Measurements from ENCODE around the gene SNCG.

The SNCG gene

DNA sequence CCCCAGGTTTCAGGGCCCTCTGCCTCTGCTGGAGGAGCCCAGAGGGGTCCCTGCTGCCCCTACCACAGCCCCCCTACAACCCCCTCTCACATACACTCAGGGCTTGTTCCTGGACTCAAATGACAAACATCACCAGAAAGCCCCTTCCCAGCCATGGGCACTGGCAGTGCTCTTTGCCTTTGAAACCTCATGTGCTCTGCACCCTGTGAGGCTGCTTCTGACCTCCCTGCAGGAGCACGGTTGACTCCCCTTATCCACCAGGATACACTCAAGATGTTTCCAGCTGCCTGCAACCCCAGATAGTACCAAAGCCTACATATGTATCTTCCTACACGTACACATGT is 6.4 kb downstream of the SNCG start:
- TF ChIP-seq EP300 (IDR thresholded peaks at IDR 0.05; ENCODE audit: borderline replicate concordance): no peak
- TF ChIP-seq, protein P1, sequence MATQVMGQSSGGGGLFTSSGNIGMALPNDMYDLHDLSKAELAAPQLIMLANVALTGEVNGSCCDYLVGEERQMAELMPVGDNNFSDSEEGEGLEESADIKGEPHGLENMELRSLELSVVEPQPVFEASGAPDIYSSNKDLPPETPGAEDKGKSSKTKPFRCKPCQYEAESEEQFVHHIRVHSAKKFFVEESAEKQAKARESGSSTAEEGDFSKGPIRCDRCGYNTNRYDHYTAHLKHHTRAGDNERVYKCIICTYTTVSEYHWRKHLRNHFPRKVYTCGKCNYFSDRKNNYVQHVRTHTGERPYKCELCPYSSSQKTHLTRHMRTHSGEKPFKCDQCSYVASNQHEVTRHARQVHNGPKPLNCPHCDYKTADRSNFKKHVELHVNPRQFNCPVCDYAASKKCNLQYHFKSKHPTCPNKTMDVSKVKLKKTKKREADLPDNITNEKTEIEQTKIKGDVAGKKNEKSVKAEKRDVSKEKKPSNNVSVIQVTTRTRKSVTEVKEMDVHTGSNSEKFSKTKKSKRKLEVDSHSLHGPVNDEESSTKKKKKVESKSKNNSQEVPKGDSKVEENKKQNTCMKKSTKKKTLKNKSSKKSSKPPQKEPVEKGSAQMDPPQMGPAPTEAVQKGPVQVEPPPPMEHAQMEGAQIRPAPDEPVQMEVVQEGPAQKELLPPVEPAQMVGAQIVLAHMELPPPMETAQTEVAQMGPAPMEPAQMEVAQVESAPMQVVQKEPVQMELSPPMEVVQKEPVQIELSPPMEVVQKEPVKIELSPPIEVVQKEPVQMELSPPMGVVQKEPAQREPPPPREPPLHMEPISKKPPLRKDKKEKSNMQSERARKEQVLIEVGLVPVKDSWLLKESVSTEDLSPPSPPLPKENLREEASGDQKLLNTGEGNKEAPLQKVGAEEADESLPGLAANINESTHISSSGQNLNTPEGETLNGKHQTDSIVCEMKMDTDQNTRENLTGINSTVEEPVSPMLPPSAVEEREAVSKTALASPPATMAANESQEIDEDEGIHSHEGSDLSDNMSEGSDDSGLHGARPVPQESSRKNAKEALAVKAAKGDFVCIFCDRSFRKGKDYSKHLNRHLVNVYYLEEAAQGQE (IDR thresholded peaks at IDR 0.05; ENCODE audit: low read depth): no peak
- no peak for TF ChIP-seq TEAD4 (IDR thresholded peaks at IDR 0.05)
- no peak for TF ChIP-seq EGR1 (IDR thresholded peaks at IDR 0.05)

- TF ChIP-seq EP300 (IDR thresholded peaks at IDR 0.05; ENCODE audit: borderline replicate concordance): no peak
- no peak for TF ChIP-seq RAD21 (IDR thresholded peaks at IDR 0.05; ENCODE audit: low read depth)
- TF ChIP-seq TAF1 (IDR thresholded peaks at IDR 0.05; ENCODE audit: low read depth): no peak
These were observed 7.7 kb downstream of the SNCG start for GRCh38 chr10:86965986-86966654.

DNA sequence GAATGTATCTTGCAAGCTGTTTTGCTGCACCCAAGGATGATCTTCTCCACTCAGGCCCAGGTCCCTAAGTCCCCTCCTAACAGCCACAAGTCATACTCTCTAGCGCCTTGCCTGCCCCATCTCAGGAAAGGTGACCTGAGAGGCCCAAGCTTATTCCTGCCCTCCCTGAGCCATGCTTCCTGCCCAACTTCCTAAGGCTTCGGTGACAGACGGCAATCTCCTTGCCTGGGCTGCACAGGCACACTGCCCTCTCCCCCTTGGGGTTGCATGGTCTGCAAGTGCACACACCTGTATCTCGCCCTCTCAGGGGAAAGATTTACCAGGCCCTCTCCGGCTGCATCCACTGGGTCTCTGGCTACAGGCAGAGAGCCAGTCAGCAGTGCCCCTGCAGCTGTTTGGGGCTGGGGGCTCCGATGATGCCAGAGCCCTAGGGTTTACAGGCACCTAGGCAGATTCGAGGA is 9.1 kb downstream of the SNCG start:
- TF ChIP-seq ZBTB7A (IDR thresholded peaks at IDR 0.05; ENCODE audit: low read depth) (no peak), TAF1 (IDR thresholded peaks at IDR 0.05; ENCODE audit: low read depth) (no peak), EP300 (IDR thresholded peaks at IDR 0.05; ENCODE audit: borderline replicate concordance) (no peak)

- TF ChIP-seq TCF12 (IDR thresholded peaks at IDR 0.05; ENCODE audit: low read depth) (no peak), YY1 (IDR thresholded peaks at IDR 0.05; ENCODE audit: low read depth) (no peak), NFIC (IDR thresholded peaks at IDR 0.05) (no peak)
These were observed 10.0 kb downstream of the SNCG start, which contains the start of gene ADIRF for GRCh38 chr10:86968271-86968993. Gene ADIRF (plus strand): TSS chr10:86968482. CDS start chr10:86968545, 63 bp downstream.

DNA sequence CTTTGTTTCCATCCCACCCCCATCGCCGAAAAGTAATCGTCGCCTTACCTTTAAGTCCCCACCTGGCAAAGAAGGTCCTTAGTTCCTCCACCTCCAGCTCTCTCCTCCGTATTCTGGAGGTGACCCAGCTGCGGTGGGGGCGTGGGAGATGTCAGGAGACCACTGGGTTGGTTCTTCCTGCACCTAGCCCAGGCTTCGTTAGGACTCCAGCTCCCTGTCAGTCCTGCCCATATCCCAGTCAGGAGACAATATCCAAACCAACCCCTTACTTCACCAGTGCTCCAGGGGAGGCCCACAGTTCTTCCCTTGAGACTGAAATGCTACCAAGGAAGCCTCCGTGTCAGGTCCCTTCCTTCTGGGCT is 10.6 kb downstream of the SNCG start:
- no peak for TF ChIP-seq EP300 (IDR thresholded peaks at IDR 0.05; ENCODE audit: borderline replicate concordance)
- no peak for TF ChIP-seq TAF1 (IDR thresholded peaks at IDR 0.05; ENCODE audit: low read depth)

DNA sequence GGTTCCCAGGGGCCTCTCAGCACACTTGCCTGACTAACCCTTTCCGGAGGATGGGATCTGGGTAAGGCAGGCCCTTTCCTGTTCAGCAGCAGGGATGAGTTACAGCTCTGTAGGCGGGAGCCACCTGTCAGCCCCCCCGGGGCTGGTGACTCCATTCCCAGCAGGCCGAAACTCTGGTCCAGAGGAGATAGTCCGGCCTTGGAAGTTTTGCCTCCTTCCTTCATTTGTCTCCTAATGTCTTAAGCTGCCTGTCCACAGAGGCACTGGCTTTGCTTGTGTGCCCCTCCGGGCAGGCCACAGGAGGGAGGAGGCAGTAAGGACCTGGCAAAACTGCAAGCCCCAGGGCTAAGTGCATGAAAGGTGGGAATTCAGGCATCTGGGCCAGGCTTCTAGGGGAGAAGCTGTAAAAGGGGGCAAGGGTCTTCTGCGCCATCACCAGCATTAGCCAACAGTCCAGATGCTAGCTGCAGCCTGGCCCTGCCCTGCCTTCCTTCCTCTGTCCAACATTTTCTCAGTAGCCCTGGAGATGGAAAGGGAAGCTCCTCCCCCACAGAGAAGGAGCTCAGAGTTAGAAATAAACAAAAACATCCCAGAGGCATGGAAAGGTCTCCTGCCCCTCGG is 11.1 kb downstream of the SNCG start:
- TF ChIP-seq CEBPB (IDR thresholded peaks at IDR 0.05): no peak

GRCh38 chr10:86970162-86970981 is 12.0 kb downstream of the SNCG start:
- TF ChIP-seq TAF1 (IDR thresholded peaks at IDR 0.05; ENCODE audit: low read depth): no peak
- no peak for TF ChIP-seq YY1 (IDR thresholded peaks at IDR 0.05; ENCODE audit: low read depth)
- TF ChIP-seq, protein P1 (IDR thresholded peaks at IDR 0.05; ENCODE audit: low read depth): no peak
- no peak for TF ChIP-seq TCF12 (IDR thresholded peaks at IDR 0.05; ENCODE audit: low read depth)
- no peak; the same call in 1 of the 2 replicates for TF ChIP-seq ZBTB7A (IDR thresholded peaks at IDR 0.05; ENCODE audit: low read depth)
- TF ChIP-seq EP300 (IDR thresholded peaks at IDR 0.05; ENCODE audit: borderline replicate concordance): no peak
- TF ChIP-seq, protein P2, sequence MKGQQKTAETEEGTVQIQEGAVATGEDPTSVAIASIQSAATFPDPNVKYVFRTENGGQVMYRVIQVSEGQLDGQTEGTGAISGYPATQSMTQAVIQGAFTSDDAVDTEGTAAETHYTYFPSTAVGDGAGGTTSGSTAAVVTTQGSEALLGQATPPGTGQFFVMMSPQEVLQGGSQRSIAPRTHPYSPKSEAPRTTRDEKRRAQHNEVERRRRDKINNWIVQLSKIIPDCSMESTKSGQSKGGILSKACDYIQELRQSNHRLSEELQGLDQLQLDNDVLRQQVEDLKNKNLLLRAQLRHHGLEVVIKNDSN (IDR thresholded peaks at IDR 0.05): no peak
- TF ChIP-seq CEBPB (IDR thresholded peaks at IDR 0.05): no peak
- no peak for TF ChIP-seq CREB1 (IDR thresholded peaks at IDR 0.05; ENCODE audit: low read depth)
- TF ChIP-seq NFIC (IDR thresholded peaks at IDR 0.05): no peak
- TF ChIP-seq RAD21 (IDR thresholded peaks at IDR 0.05; ENCODE audit: low read depth): no peak
- no peak for TF ChIP-seq FOXM1 (IDR thresholded peaks at IDR 0.05; ENCODE audit: borderline replicate concordance, low read depth)
- no peak for TF ChIP-seq MAX (IDR thresholded peaks at IDR 0.05)
- no peak for TF ChIP-seq TEAD4 (IDR thresholded peaks at IDR 0.05)
- no peak for TF ChIP-seq EGR1 (IDR thresholded peaks at IDR 0.05)

Data from Ishikawa (cell line).